ENCODE results near the gene TAF11L13.

TAF11L13 gene

DNA sequence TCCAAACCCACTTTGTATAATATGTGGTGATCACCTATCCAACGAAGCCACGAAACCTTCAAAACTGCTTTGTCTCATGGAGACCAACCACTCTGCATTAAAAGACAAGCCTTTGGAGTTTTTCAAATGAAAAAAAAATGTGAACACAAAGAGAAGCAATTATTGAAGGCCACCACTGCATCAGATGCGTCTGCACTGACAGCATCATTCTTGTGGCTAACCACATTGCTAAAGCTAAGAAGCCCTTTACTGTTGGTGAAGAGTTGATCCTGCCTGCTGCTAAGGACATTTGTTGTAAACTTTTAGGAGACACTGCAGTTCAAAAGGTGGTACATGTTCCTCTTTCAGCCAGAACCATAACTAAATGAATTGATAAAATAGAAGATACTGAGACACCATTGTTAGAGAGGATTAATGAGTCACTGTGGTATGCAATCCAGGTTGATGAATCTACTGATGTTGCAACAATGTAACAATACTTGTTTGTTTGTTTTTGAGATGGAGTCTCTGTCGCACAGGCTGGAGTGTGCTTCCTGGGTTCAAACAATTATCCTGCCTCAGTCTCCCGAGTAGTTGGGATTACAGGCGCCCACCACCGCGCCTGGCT is 47.8 kb downstream of the TAF11L13 start:
- DNase-seq (ENCODE audit: low read depth in 2 of 2), result no peak

DNA sequence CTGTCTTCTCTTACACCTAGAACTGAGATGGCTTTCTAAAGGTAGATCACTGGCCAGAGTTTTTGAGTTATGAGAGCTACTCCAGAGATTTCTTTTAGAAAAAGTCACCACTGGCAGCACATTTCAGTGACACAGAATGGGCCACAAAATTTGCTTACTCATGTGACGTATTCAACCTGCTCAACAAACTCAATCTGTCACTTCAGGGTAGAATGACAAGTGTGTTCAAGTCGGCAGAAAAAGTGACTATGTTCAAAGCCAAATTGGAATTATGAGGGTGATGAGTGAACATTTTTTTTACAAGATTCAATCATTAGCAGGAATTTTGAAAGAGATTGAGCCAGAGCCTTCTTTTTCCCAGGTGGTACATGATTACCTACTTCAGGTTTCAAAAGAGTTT is 48.8 kb downstream of the TAF11L13 start:
- DNase-seq (ENCODE audit: low read depth in 2 of 2), result no peak

All from fibroblast of skin of left biceps (primary cell).